DOHH2 (cell line): ENCODE results near the gene MAJIN.
"Not testable (repeated sequence)": the region's sequence is repeated elsewhere in the genome, so short reads cannot be mapped to it uniquely, and the experiment has no call there.

Experiments used
- H3F3A ChIP-seq: fragments of 200-600 bp; sonication (generic), shearing (Covaris generic); 2 replicates; pipeline ENCODE4 v1.6.0; 2016; ENCODE audit warnings: antibody characterized with exemption, mild to moderate bottlenecking; ENCODE audit not compliant: control insufficient read depth, insufficient read depth
- H3K27ac ChIP-seq: fragments of 200-600 bp; sonication (generic); 2 replicates; pipeline ENCODE4 v1.5.1; 2014; ENCODE audit warnings: low read depth, mild to moderate bottlenecking, low read length, moderate library complexity
- H3K27me3 ChIP-seq: fragments of 200-600 bp; sonication (generic); 2 replicates; pipeline ENCODE4 v1.6.1; 2014; ENCODE audit warnings: mild to moderate bottlenecking, low read length, mixed read lengths; ENCODE audit not compliant: control insufficient read depth
- H3K36me3 ChIP-seq: fragments of 200-600 bp; sonication (generic); 2 replicates; pipeline ENCODE4 v1.6.1; 2014; ENCODE audit warnings: mild to moderate bottlenecking, low read length, moderate library complexity, mixed read lengths; ENCODE audit not compliant: control insufficient read depth
- H3K4me1 ChIP-seq: fragments of 200-600 bp; sonication (generic); 2 replicates; pipeline ENCODE4 v1.6.1; 2014; ENCODE audit warnings: mild to moderate bottlenecking, low read length, mixed read lengths; ENCODE audit not compliant: control insufficient read depth
- H3K4me2 ChIP-seq: fragments of 200-600 bp; sonication (generic); 2 replicates; pipeline ENCODE4 v1.6.0; 2014; ENCODE audit warnings: mild to moderate bottlenecking, low read length, moderate library complexity
- H3K4me3 ChIP-seq: fragments of 200-600 bp; sonication (generic); 2 replicates; pipeline ENCODE4 v1.5.1; 2014; ENCODE audit warnings: mild to moderate bottlenecking, low read length, mixed read lengths
- H3K79me2 ChIP-seq: fragments of 200-600 bp; sonication (generic); 2 replicates; pipeline ENCODE4 v1.6.1; 2014; ENCODE audit warnings: mild to moderate bottlenecking, low read length, mixed read lengths; ENCODE audit not compliant: control insufficient read depth
- H3K9me2 ChIP-seq: fragments of 200-600 bp; sonication (generic); replicated peaks from 2 replicates; pipeline ENCODE4 v1.6.1; 2014; ENCODE audit warnings: mild to moderate bottlenecking, low read length, mixed read lengths; ENCODE audit not compliant: control insufficient read depth
- H3K9me3 ChIP-seq: fragments of 200-600 bp; sonication (generic); 2 replicates; pipeline ENCODE4 v1.6.1; 2014; ENCODE audit warnings: antibody characterized with exemption, low read length, mixed read lengths; ENCODE audit not compliant: control insufficient read depth, insufficient read depth
- H4K20me1 ChIP-seq: fragments of 200-600 bp; sonication (generic); 2 replicates; pipeline ENCODE4 v1.6.0; 2014; ENCODE audit warnings: low read depth, mild to moderate bottlenecking, antibody characterized with exemption, low read length, moderate library complexity; ENCODE audit not compliant: control insufficient read depth, insufficient read depth
- EZH2phosphoT487 ChIP-seq: fragments of 200-600 bp; sonication (generic); IDR thresholded peaks from 2 replicates; pipeline ENCODE4 v1.6.1; 2017; ENCODE audit warnings: borderline replicate concordance, mild to moderate bottlenecking, antibody characterized with exemption, low read length, moderate library complexity, mixed read lengths
- TF ChIP-seq, protein P1 (sequence below): fragments of 200-600 bp; sonication (generic); IDR thresholded peaks from one replicate; pipeline ENCODE4 v1.5.1; 2014; ENCODE audit warnings: antibody characterized with exemption, mild to moderate bottlenecking, low read depth, low read length; ENCODE audit not compliant: poor library complexity, severe bottlenecking

The MAJIN gene

DNA sequence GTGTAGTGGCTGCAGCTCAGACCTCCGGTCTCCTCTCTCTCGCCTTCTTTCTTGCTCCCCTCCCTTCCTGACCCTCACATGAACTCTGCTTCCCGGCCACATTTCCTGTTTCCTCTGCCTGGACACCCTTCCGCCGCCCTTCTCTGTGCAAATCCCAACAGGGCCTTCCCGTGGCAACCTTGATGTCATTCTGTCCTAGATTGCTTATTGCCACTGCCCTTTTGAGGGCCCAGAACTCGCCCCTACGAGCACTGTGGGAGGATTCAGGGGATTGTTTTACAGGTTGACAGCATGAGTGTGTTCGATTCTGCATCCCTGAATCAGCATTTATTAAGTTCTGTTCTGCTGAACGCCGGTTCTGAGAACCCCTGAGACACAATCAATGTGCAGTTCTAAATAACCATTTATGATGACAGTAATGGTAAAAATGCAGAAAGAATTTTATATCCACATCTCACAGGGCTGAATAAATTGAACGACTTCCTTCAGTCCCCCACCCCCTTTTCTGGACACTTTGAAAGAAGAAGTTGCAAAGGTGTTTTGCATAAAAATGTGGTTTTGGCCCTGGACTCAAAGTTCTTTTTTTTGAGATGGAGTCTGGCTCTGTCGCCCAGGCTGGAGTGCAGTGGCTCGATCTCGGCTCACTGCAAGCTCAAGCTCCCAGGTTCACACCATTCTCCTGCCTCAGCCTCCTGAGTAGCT is 18.5 kb upstream of the MAJIN start:
- Histone ChIP-seq H4K20me1 (no peaks in the 10 kb centered on the region), H3K27ac (peak overlapping the region; percentile 97), H3K36me3 (no peaks in the 10 kb centered on the region), H3K79me2 (no peaks in the 10 kb centered on the region), H3K9me3 (no peaks in the 10 kb centered on the region), H3K4me3 (peak overlapping the region; percentile 82), H3K4me1 (peaks cover 62% of the 10 kb centered on the region), H3K9me2 (no peaks in the 10 kb centered on the region), H3K27me3 (no peaks in the 10 kb centered on the region), H3K4me2 (peak overlapping the region; percentile 100), H3F3A (peaks cover 8% of the 10 kb centered on the region)
- TF ChIP-seq, protein P1, sequence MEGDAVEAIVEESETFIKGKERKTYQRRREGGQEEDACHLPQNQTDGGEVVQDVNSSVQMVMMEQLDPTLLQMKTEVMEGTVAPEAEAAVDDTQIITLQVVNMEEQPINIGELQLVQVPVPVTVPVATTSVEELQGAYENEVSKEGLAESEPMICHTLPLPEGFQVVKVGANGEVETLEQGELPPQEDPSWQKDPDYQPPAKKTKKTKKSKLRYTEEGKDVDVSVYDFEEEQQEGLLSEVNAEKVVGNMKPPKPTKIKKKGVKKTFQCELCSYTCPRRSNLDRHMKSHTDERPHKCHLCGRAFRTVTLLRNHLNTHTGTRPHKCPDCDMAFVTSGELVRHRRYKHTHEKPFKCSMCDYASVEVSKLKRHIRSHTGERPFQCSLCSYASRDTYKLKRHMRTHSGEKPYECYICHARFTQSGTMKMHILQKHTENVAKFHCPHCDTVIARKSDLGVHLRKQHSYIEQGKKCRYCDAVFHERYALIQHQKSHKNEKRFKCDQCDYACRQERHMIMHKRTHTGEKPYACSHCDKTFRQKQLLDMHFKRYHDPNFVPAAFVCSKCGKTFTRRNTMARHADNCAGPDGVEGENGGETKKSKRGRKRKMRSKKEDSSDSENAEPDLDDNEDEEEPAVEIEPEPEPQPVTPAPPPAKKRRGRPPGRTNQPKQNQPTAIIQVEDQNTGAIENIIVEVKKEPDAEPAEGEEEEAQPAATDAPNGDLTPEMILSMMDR: no peak
- TF ChIP-seq EZH2phosphoT487: no peak

DNA sequence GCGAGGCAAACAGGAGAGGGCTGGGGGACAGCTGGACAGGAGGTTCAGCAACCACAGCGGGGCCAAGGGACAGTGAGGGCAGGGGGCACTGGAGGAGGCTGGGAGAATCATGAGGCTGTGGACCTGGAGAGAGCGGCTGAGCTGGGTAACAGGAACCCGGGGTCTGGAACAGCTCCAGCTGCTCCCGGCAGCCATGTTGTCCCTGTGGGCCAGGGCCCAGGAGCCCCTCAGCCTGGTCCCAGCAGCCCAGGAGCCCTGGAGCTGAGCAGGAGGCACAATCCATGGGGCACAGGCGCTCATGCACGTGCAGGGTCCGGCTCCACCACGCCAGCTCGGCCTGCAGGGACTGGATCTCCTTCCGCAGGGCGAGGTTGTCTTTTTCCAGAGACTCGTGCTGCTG is 17.5 kb upstream of the MAJIN start:
- H3K27ac ChIP-seq: peak overlapping the region; percentile 97
- H3K36me3 ChIP-seq: no peaks in the 10 kb centered on the region
- no peaks in the 10 kb centered on the region for H3K9me3 ChIP-seq
- peak overlapping the region; percentile 82 for H3K4me3 ChIP-seq
- no peak for TF ChIP-seq EZH2phosphoT487
- TF ChIP-seq, protein P1: no peak
- no peaks in the 10 kb centered on the region for H3K79me2 ChIP-seq
- H3K4me2 ChIP-seq: peak overlapping the region; percentile 100
- H3F3A ChIP-seq: peaks cover 10% of the 10 kb centered on the region
- H3K4me1 ChIP-seq: peaks cover 71% of the 10 kb centered on the region
- H3K9me2 ChIP-seq: no peaks in the 10 kb centered on the region
- no peaks in the 10 kb centered on the region for H3K27me3 ChIP-seq
- H4K20me1 ChIP-seq: no peaks in the 10 kb centered on the region

DNA sequence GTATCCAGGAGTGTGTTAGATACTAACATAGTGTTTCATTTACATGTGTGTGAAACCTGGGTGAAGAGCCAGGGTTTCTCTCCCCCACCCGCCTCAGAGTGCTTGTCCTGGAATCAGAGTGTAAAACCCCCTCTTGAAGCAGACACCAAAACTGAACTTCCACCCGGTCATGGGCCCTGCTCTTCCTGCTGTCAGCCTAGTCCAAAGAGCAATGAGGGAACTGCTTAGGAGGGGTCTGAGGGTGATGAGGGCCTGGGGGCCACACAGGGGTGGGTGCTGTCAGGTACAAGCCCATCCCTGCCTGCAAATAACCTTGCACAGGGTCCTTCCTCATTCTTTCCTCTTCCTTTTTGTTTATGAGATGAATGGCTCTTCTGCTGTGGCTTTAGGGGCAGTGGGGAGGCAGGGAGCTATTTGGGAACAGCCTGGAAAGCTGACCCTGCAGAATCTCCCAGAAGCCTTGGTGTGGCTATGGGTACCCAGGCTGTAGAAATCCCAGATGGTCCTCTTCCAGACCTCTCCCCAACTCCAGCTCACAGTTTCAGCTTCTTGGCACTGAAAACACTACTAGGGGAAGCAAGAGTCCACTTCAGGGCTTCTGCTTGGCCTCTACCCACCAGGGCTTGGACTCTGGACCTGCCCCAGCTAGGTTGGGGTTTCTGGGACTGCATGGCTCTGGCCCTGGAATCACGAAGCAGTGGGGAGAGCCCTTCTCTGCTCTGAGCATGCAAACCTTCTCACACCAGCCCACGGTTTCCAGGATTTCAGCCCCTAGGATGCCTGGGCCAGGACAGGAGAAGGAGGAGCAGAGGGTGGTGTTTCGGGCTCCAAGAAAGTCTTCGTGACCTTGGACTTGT is 16.3 kb upstream of the MAJIN start:
- TF ChIP-seq EZH2phosphoT487: no peak
- TF ChIP-seq, protein P1: no peak
- Histone ChIP-seq H3K4me1 (peaks cover 79% of the 10 kb centered on the region), H3K4me2 (peak overlapping the region; percentile 100), H3F3A (peaks cover 10% of the 10 kb centered on the region), H4K20me1 (no peaks in the 10 kb centered on the region), H3K79me2 (no peaks in the 10 kb centered on the region), H3K9me3 (no peaks in the 10 kb centered on the region), H3K36me3 (no peaks in the 10 kb centered on the region), H3K27me3 (no peaks in the 10 kb centered on the region), H3K27ac (peak overlapping the region; percentile 29; the same call in 1 of the 2 replicates), H3K4me3 (0 out of 2 replicates have a peak overlapping the region, but pooled peaks have one; percentile 4), H3K9me2 (no peaks in the 10 kb centered on the region)

DNA sequence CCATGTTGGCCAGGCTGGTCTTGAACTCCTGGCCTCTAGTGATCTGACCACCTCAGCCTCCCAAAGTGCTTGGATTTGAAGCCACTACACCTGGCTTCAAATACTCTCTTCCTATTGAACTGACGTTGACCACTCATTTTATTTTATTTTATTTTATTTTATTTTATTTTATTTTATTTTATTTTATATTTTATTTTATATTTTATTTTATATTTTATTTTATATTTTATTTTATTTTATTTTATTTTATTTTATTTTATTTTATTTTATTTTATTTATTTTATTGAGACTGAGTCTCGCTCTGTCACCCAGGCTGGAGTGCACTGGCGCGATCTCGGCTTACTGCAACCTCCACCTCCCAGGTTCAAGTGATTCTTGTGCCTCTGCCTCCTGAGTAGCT is 11.4 kb upstream of the MAJIN start:
- H3K4me3 ChIP-seq, H4K20me1 ChIP-seq, H3K36me3 ChIP-seq: not testable (repeated sequence)

More for the DNA sequence above, 11.4 kb upstream of the MAJIN start:
- H3F3A ChIP-seq, H3K9me2 ChIP-seq, H3K4me2 ChIP-seq, H3K79me2 ChIP-seq, H3K27ac ChIP-seq, H3K9me3 ChIP-seq, H3K27me3 ChIP-seq: not testable (repeated sequence)
- peaks cover 52% of the 10 kb centered on the region for H3K4me1 ChIP-seq
